SK-N-SH treated with all-trans-retinoic acid at 6 μM for 48 hours (cell line): ENCODE results near the gene NINL.

Source experiments
- ARNTL ChIP-seq: fragments of 450-650 bp; formaldehyde crosslinking; IDR thresholded peaks from 2 replicates; pipeline ENCODE4 v1.5.0; 2020; ENCODE audit warnings: low read depth, mild to moderate bottlenecking, moderate library complexity, borderline replicate concordance
- ISL1 ChIP-seq: fragments of 250-450 bp; sonication (Bioruptor Pico); IDR thresholded peaks from 2 replicates; pipeline ENCODE4 v2.1.2; 2022; ENCODE audit warnings: mild to moderate bottlenecking, moderate library complexity
- OSR1 ChIP-seq: fragments of 250-450 bp; sonication (Bioruptor Pico); IDR thresholded peaks from 2 replicates; pipeline ENCODE4 v1.8.0; 2022; ENCODE audit warnings: moderate library complexity, mild to moderate bottlenecking, inconsistent platforms
- PATZ1 ChIP-seq: fragments of 250-450 bp; sonication (Bioruptor Pico); IDR thresholded peaks from 2 replicates; pipeline ENCODE4 v1.8.0; 2020; ENCODE audit warnings: mild to moderate bottlenecking, moderate library complexity, borderline replicate concordance
- POU6F1 ChIP-seq: fragments of 250-450 bp; sonication (Bioruptor Pico); IDR thresholded peaks from 2 replicates; pipeline ENCODE4 v1.8.0; 2021; ENCODE audit warnings: low read depth, mild to moderate bottlenecking, moderate library complexity, borderline replicate concordance
- PPARA ChIP-seq: fragments of 250-450 bp; sonication (Bioruptor Pico); IDR thresholded peaks from 2 replicates; pipeline ENCODE4 v1.5.0; 2020; ENCODE audit warnings: mild to moderate bottlenecking, borderline replicate concordance
- ZFP3 ChIP-seq: fragments of 250-450 bp; sonication (Bioruptor Pico); IDR thresholded peaks from 2 replicates; pipeline ENCODE4 v1.5.0; 2020; ENCODE audit warnings: mild to moderate bottlenecking, moderate library complexity
- ZFP30 ChIP-seq: fragments of 450-650 bp; formaldehyde crosslinking; IDR thresholded peaks from 2 replicates; pipeline ENCODE4 v1.5.0; 2022; ENCODE audit warnings: mild to moderate bottlenecking, moderate library complexity
- ZNF70 ChIP-seq: fragments of 450-650 bp; formaldehyde crosslinking; IDR thresholded peaks from 2 replicates; pipeline ENCODE4 v1.5.0; 2020; ENCODE audit warnings: mild to moderate bottlenecking, moderate library complexity
- ZNF8 ChIP-seq: fragments of 450-650 bp; formaldehyde crosslinking; IDR thresholded peaks from 2 replicates; pipeline ENCODE4 v1.5.0; 2020; ENCODE audit warnings: mild to moderate bottlenecking, moderate library complexity

GRCh38 chr20:25538838-25539665 lies 46.3 kb downstream of the NINL start:
- TF ChIP-seq ARNTL (CRISPR knock-in tag) (no peak), PPARA (CRISPR knock-in tag) (no peak), ZFP3 (CRISPR knock-in tag) (no peak), ZNF8 (no peak), POU6F1 (CRISPR knock-in tag) (no peak), PATZ1 (CRISPR knock-in tag) (no peak), ZFP30 (CRISPR knock-in tag) (no peak), OSR1 (CRISPR knock-in tag) (no peak), ISL1 (CRISPR knock-in tag) (no peak), ZNF70 (CRISPR knock-in tag) (no peak)
